Dendritic cell treated with granulocyte-macrophage colony-stimulating factor and Interleukin-4, amounts not matched to agents 40 ng/mL and 50 ng/mL, for 4 days (primary cell): Measurements from ENCODE around the gene SNX13.

Source experiments
- H3K27ac Mint-ChIP-seq: one replicate; pipeline ENCODE4 v1.8.0; 2022; ENCODE audit warnings: mild to moderate bottlenecking, mixed read lengths
- H3K27me3 Mint-ChIP-seq: one replicate; pipeline ENCODE4 v1.8.0; 2022; ENCODE audit warnings: mild to moderate bottlenecking, mixed read lengths
- H3K36me3 Mint-ChIP-seq: one replicate; pipeline ENCODE4 v1.8.0; 2022; ENCODE audit warnings: low read depth, mixed read lengths
- H3K4me1 Mint-ChIP-seq: one replicate; pipeline ENCODE4 v1.8.0; 2022; ENCODE audit warnings: low read depth, mixed read lengths
- H3K4me3 Mint-ChIP-seq: one replicate; pipeline ENCODE4 v1.8.0; 2022; ENCODE audit warnings: mild to moderate bottlenecking, moderate library complexity, mixed read lengths
- H3K9me3 Mint-ChIP-seq: one replicate; pipeline ENCODE4 v1.8.0; 2022; ENCODE audit warnings: mixed read lengths
- intact Hi-C: fragments of 100-400 bp; cut with micrococcal nuclease; formaldehyde crosslinking; loops from one replicate; pipeline ENCODE4 v1.15.0; 2022

Gene SNX13, protein sequence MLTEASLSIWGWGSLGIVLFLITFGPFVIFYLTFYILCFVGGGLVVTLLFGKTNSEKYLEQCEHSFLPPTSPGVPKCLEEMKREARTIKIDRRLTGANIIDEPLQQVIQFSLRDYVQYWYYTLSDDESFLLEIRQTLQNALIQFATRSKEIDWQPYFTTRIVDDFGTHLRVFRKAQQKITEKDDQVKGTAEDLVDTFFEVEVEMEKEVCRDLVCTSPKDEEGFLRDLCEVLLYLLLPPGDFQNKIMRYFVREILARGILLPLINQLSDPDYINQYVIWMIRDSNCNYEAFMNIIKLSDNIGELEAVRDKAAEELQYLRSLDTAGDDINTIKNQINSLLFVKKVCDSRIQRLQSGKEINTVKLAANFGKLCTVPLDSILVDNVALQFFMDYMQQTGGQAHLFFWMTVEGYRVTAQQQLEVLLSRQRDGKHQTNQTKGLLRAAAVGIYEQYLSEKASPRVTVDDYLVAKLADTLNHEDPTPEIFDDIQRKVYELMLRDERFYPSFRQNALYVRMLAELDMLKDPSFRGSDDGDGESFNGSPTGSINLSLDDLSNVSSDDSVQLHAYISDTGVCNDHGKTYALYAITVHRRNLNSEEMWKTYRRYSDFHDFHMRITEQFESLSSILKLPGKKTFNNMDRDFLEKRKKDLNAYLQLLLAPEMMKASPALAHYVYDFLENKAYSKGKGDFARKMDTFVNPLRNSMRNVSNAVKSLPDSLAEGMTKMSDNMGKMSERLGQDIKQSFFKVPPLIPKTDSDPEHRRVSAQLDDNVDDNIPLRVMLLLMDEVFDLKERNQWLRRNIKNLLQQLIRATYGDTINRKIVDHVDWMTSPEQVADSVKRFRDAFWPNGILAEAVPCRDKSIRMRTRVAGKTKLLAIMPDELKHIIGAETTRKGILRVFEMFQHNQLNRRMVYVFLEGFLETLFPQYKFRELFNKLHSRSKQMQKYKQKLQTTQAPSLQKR

DNA sequence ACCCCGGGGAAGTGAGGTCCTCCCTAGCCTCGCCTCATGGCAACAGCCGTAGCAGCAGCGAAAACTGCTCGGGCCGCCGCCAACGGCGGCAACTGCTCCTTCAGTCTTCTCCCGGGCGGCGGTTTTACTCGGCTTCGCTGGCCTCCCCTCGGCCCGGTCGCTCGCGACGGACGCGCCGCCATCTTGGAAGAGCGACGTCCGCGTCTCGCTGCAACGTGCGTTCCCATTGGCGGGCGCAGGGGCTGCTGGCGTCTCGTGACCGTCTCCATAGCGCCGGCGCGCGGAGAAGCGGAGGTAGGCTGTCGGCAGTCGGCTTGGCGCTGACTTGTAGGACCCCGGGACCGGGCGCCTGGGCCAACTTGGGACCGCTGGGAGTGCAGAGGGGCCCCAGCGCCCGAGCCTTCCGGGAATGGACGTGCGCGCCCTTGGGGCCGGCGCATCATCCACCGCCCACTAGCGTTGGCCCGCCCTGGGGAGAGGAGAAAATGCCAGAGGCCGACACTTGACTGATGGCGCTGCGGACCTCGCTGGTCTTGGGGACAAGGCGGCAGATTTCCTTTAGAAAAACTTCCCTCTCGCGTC, at the start of gene SNX13:
Gene SNX13 (minus strand): TSS at position 193 of the 582 bp plus-strand sequence. CDS start 199 bp downstream, outside the sequence.
- Mint-ChIP-seq H3K4me3 (peak within 1 kb of the TSS; percentile 90), H3K27me3 (peaks cover 1% of the 10 kb centered on the region), H3K36me3 (peaks cover 24% of the 10 kb centered on the region), H3K4me1 (peaks cover 23% of the 10 kb centered on the region), H3K9me3 (no peaks in the 10 kb centered on the region), H3K27ac (peak within 1 kb of the TSS; percentile 97)
- intact Hi-C loops = no loop called here

DNA sequence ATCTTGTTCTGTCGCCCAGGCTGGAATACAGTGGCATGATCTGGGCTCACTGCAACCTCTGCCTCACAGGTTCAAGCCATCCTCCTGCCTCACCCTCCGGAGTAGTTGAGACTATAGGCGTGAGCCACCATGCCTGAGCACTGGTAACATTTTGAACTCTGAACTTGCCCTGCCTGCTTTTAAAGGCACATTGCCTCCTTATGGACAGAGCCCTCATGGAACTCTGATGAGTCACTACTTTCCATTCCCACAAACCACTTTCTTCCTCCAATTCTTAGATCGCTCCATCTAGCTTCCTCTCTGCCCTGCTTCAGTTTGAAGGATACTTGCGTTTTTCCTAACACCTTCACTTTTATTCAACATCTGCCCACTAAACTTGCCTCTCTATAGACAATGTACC, 49.3 kb upstream of the SNX13 start:
- Mint-ChIP-seq H3K27ac (no peak overlapping the region), H3K4me1 (peaks cover 11% of the 10 kb centered on the region), H3K4me3 (no peak overlapping the region), H3K27me3 (no peaks in the 10 kb centered on the region), H3K36me3 (no peaks in the 10 kb centered on the region), H3K9me3 (no peaks in the 10 kb centered on the region)
- intact Hi-C loops = no loop called here

GRCh38 chr7:17988858-17989257, 48.6 kb upstream of the SNX13 start:
- H3K36me3 Mint-ChIP-seq = no peaks in the 10 kb centered on the region
- no peak overlapping the region for H3K27ac Mint-ChIP-seq
- intact Hi-C loops = no loop called here
- no peaks in the 10 kb centered on the region for H3K9me3 Mint-ChIP-seq
- H3K4me3 Mint-ChIP-seq = no peak overlapping the region
- H3K27me3 Mint-ChIP-seq = no peaks in the 10 kb centered on the region
- H3K4me1 Mint-ChIP-seq = peaks cover 15% of the 10 kb centered on the region

DNA sequence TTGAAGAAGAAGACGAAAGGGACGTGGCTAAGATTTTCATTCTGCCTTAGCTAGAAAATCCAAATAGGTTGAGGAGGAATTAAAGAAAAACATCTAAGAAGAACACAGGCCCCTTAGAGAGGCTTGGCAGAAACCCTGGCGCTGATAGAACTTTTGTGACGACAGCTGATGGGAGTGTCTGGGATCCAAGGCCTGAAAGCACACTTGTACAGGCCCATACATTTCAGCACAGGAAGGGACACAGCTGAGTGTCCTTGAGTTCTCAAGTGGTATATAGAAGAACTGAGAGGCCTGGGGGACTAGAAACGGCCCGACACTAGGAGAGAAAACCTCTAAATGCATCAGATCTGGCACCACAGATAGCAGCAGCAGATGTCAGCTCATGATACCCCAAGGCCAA, 47.8 kb upstream of the SNX13 start:
- no peaks in the 10 kb centered on the region for H3K36me3 Mint-ChIP-seq
- peaks cover 1% of the 10 kb centered on the region for H3K9me3 Mint-ChIP-seq
- intact Hi-C loops = no loop called here
- H3K4me1 Mint-ChIP-seq = peaks cover 22% of the 10 kb centered on the region
- no peak overlapping the region for H3K4me3 Mint-ChIP-seq
- no peaks in the 10 kb centered on the region for H3K27me3 Mint-ChIP-seq
- H3K27ac Mint-ChIP-seq = no peak overlapping the region

DNA sequence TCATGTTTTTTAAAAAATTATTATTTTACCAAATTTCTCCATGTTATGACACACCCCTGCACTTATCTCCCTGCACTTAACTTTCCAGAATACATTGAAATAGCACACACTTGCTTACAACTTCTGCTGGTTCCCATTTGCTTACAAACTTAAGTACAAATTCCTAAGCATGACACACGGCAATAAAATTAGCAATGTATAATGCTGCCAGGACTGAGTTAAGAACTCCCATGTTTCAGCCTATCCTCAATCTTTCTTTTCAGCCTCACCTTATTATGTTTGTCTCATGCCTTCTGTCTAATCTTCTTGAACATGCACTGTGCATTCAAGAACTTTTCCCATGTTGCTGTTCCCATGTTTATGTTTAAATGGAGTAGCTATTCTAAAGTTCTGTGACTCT, 46.6 kb upstream of the SNX13 start:
- H3K9me3 Mint-ChIP-seq = peaks cover 5% of the 10 kb centered on the region
- H3K4me3 Mint-ChIP-seq = no peak overlapping the region
- intact Hi-C loops = no loop called here
- peaks cover 25% of the 10 kb centered on the region for H3K4me1 Mint-ChIP-seq
- H3K27ac Mint-ChIP-seq = no peak overlapping the region
- H3K36me3 Mint-ChIP-seq = no peaks in the 10 kb centered on the region
- no peaks in the 10 kb centered on the region for H3K27me3 Mint-ChIP-seq

DNA sequence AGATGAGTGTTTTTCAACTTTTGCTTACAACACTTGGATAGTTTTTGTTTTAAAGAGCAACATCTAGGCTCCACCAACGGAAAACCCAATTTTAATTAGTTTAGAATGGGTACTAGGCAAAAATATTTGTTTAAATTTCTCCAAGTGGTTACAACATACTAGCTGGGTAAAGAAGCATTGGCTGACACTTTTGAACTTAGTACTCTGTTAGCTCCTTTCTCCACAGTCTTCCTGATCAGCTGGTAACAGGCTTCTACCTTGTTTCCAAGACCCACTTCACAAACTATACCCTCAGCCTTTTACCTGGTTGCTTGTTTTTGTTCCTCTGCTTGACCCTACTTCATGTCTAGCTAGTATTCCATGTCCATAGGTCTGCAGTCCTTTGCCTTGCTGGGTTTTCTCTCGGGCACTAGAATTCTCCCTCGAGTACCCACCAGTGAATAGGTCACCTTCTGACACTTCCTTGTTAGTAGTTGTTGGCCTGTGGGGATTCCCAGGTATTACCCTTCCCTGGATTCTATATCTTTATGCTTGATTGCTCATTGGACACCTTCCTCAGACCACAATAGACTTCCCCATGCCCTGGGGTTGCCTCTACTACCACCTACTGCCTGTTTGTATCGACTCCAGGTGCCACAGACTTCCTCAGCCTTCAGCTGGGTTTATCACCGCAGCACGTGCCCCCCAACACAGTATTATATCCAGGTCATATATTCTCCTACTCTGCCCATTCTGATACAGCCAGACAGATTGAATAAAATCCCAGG, 45.4 kb upstream of the SNX13 start:
- H3K27me3 Mint-ChIP-seq = no peaks in the 10 kb centered on the region
- no peaks in the 10 kb centered on the region for H3K36me3 Mint-ChIP-seq
- H3K4me3 Mint-ChIP-seq = no peak overlapping the region
- peaks cover 5% of the 10 kb centered on the region for H3K9me3 Mint-ChIP-seq
- H3K4me1 Mint-ChIP-seq = peaks cover 25% of the 10 kb centered on the region
- H3K27ac Mint-ChIP-seq = no peak overlapping the region
- intact Hi-C loops = no loop called here

- Mint-ChIP-seq H3K4me3 (no peak overlapping the region), H3K4me1 (peaks cover 18% of the 10 kb centered on the region), H3K36me3 (no peaks in the 10 kb centered on the region), H3K27ac (peak overlapping the region; percentile 80), H3K9me3 (peaks cover 5% of the 10 kb centered on the region), H3K27me3 (no peaks in the 10 kb centered on the region)
- intact Hi-C loops = no loop called here
Measured at GRCh38 chr7:17984288-17984687, 44.0 kb upstream of the SNX13 start.

- Mint-ChIP-seq H3K9me3 (peaks cover 5% of the 10 kb centered on the region), H3K4me3 (no peak overlapping the region), H3K36me3 (no peaks in the 10 kb centered on the region), H3K4me1 (peaks cover 14% of the 10 kb centered on the region), H3K27ac (peak overlapping the region; percentile 80), H3K27me3 (no peaks in the 10 kb centered on the region)
- intact Hi-C loops = loop anchor here (2.0 kb wide), 1 partner anchor 37 kb away; no protein-coding TSS in a partner anchor
Measured at GRCh38 chr7:17983221-17984062, 43.1 kb upstream of the SNX13 start.

DNA sequence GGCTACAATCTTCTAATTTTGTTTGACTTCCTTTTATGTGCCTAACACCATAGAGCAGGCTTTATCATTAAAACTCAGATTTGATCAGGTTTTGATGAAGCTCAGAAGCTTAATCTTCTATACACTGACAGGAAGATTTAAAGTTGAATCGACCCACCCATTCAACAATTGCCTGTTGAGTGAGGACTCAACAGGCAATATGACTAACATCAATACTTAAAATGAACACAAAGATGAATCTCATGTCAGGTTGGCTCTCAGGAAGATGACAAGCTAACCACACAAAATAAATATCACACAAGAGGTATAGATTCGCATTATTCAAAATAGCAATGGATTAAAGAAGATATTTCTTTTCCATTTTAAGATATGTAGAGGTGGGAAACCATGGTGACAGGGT, 36.7 kb upstream of the SNX13 start:
- Mint-ChIP-seq H3K36me3 (no peaks in the 10 kb centered on the region), H3K4me3 (no peak overlapping the region), H3K27ac (no peak overlapping the region), H3K4me1 (no peaks in the 10 kb centered on the region), H3K27me3 (no peaks in the 10 kb centered on the region), H3K9me3 (no peaks in the 10 kb centered on the region)
- intact Hi-C loops = no loop called here

- intact Hi-C loops = no loop called here
- H3K4me1 Mint-ChIP-seq = no peaks in the 10 kb centered on the region
- no peaks in the 10 kb centered on the region for H3K36me3 Mint-ChIP-seq
- peaks cover 2% of the 10 kb centered on the region for H3K27me3 Mint-ChIP-seq
- no peak overlapping the region for H3K4me3 Mint-ChIP-seq
- no peaks in the 10 kb centered on the region for H3K9me3 Mint-ChIP-seq
- H3K27ac Mint-ChIP-seq = no peak overlapping the region
Measured at GRCh38 chr7:17971411-17971810, 31.1 kb upstream of the SNX13 start.

DNA sequence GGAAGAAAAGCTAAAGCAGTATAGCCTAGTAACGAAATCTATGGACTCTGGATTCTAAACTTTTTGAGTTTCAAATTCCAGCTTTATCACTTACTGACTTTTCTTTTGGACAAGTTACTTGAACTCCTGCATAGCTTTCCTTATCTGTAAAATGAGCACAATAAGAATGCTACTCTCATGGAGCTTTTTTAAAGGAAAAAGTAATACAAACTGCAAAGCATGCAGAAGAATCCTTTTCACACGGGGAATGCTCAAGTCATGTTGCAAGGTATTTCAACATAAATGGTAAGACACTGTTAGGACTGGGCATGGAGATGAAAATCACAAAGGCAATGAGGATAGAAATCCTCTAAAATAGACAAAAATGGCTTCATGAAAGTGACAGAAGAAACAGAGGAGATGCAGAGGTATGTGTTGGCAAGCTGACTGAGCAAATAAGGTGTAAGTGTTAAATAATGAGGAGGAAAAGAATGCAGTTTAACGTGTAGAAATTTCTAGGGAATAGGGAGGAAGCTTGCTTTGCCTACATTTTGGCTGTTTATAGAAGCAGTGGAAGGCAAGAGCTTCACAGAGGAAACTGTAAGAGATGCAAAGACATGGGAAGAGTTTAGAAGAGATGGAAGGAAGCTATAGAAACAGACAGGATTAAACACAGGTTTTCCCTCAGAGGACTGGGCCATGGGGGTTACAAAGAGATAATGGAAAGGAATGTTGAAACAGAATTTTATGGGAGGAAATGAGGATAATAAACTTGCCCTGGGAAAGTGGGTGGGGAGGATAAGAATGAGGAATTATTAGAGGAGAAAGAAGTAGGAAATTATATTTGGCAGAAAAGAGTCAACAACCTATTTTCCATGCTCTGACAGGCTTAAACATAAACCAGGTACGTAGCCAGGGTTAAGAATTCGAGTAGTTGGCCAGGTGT, 28.8 kb upstream of the SNX13 start:
- H3K27me3 Mint-ChIP-seq = peaks cover 2% of the 10 kb centered on the region
- H3K27ac Mint-ChIP-seq = no peak overlapping the region
- no peak overlapping the region for H3K4me3 Mint-ChIP-seq
- no peaks in the 10 kb centered on the region for H3K9me3 Mint-ChIP-seq
- no peaks in the 10 kb centered on the region for H3K4me1 Mint-ChIP-seq
- intact Hi-C loops = no loop called here
- H3K36me3 Mint-ChIP-seq = no peaks in the 10 kb centered on the region

- Mint-ChIP-seq H3K4me3 (no peak overlapping the region), H3K9me3 (no peaks in the 10 kb centered on the region), H3K27me3 (peaks cover 2% of the 10 kb centered on the region), H3K36me3 (no peaks in the 10 kb centered on the region), H3K27ac (no peak overlapping the region), H3K4me1 (no peaks in the 10 kb centered on the region)
- intact Hi-C loops = no loop called here
Measured at GRCh38 chr7:17966706-17967105, 26.4 kb upstream of the SNX13 start.
